Activated naive CD4-positive, alpha-beta T cell treated with anti-CD3 and anti-CD28 coated beads for 36 hours (primary cell): ENCODE measurements around the gene E2F7. TPM values are rescaled to one million over a fixed set of nuclear protein-coding genes. Genes with fewer than 3 reads are reported as not detected.
"Not testable (repeated sequence)": the region's sequence is repeated elsewhere in the genome, so short reads cannot be mapped to it uniquely, and the experiment has no call there.

Experiments used
- CTCF ChIA-PET: fragments of 350-600 bp; sonication (Branson Sonifier 250); formaldehyde crosslinking; loops from one replicate; lab custom pipeline; 2021; ENCODE audit warnings: antibody characterized with exemption; lab: Charles Lee
- DNase-seq: peaks from one replicate; pipeline ENCODE4 v3.0.0-alpha.2; 2020
- H3K27ac Mint-ChIP-seq: one replicate; pipeline ENCODE4 v1.8.0; 2021; ENCODE audit warnings: mild to moderate bottlenecking, mixed read lengths
- H3K27me3 Mint-ChIP-seq: one replicate; pipeline ENCODE4 v1.8.0; 2021; ENCODE audit warnings: low read depth, mixed read lengths
- H3K36me3 Mint-ChIP-seq: one replicate; pipeline ENCODE4 v1.8.0; 2021; ENCODE audit warnings: low read depth, mixed read lengths
- H3K4me1 Mint-ChIP-seq: one replicate; pipeline ENCODE4 v1.8.0; 2021; ENCODE audit warnings: low read depth, mixed read lengths
- H3K4me3 Mint-ChIP-seq: one replicate; pipeline ENCODE4 v1.8.0; 2021; ENCODE audit warnings: mild to moderate bottlenecking, moderate library complexity, mixed read lengths
- H3K9me3 Mint-ChIP-seq: one replicate; pipeline ENCODE4 v1.8.0; 2021; ENCODE audit warnings: mixed read lengths
- intact Hi-C: fragments of 100-400 bp; cut with micrococcal nuclease; formaldehyde crosslinking; loops from one replicate; pipeline ENCODE4 v1.15.1; 2023
- total RNA-seq, 2 experiments: library from RNA; stranded (reverse); gene quantifications; one replicate each; pipeline ENCODE4 v1.2.3, GENCODE V29; 2021

E2F7 gene
- total RNA-seq, 2 experiments from 2014 or later = 9.6 to 9.9 TPM

DNA sequence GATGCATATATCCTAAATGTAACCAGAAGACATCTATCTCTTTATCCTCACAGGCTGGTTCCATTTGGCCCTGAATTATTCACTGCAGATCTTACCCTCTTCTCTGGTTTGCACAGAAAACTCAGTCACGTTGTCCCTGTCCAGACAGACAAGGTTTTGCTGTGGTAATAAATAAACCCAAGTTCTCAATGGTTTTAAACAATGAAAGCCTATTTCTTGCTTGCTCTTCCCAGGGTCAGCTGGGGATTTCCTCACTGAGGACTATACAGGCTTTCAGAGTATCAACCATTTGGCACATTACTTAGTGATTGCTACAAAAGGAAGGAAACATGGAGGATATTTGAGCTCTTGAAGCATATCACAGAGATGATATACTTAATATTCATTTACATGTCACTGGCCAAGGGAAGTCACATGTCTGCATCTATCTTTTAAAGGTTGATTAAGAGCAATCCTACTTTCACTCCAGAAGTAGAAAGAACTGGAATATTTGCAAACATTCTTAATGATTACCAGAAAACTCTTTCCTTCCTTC lies 24.4 kb upstream of the E2F7 start:
- intact Hi-C loops = no loop called here
- Mint-ChIP-seq H3K27me3 (peaks cover 3% of the 10 kb centered on the region), H3K4me3 (no peak overlapping the region), H3K9me3 (no peaks in the 10 kb centered on the region), H3K27ac (no peak overlapping the region), H3K4me1 (no peaks in the 10 kb centered on the region), H3K36me3 (no peaks in the 10 kb centered on the region)
- no peak for DNase-seq
- CTCF ChIA-PET = no interaction called here

- intact Hi-C loops = no loop called here
- Mint-ChIP-seq H3K36me3 (no peaks in the 10 kb centered on the region), H3K27ac (no peak overlapping the region), H3K27me3 (peaks cover 3% of the 10 kb centered on the region), H3K4me3 (no peak overlapping the region), H3K4me1 (no peaks in the 10 kb centered on the region), H3K9me3 (no peaks in the 10 kb centered on the region)
- CTCF ChIA-PET = no interaction called here
- DNase-seq = no peak
Observed at GRCh38 chr12:77087427-77087826, 22.1 kb upstream of the E2F7 start.

- CTCF ChIA-PET = no interaction called here
Observed at GRCh38 chr12:77082021-77082420, 16.7 kb upstream of the E2F7 start.

DNA sequence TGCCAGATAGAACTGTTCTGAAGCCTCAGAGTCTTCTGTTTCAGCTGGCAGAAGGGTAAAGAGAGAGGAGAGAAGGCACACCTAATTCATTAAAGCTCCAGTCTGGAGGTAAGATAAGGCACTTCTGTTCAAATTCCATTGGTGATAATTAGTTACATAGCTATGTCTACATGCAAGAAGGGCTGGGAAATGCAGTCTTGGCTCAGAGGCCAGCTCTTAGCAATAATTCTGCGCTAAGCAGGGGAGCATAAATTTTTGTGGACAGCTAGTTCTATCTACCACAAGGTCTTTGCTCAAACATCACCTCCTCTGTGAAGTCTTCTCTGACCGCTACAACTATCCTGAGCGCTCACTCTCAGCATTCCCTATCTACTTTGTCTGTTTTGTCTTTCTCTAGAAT lies 14.3 kb upstream of the E2F7 start:
- Mint-ChIP-seq H3K27ac (no peak overlapping the region), H3K4me3 (no peak overlapping the region), H3K36me3 (no peaks in the 10 kb centered on the region), H3K27me3 (peaks cover 16% of the 10 kb centered on the region), H3K9me3 (no peaks in the 10 kb centered on the region), H3K4me1 (no peaks in the 10 kb centered on the region)
- CTCF ChIA-PET = no interaction called here
- DNase-seq = no peak
- intact Hi-C loops = no loop called here

More at GRCh38 chr12:77082021-77082420, 16.7 kb upstream of the E2F7 start:
- Mint-ChIP-seq H3K4me1 (no peaks in the 10 kb centered on the region), H3K36me3 (no peaks in the 10 kb centered on the region), H3K4me3 (no peak overlapping the region), H3K27ac (no peak overlapping the region), H3K9me3 (no peaks in the 10 kb centered on the region), H3K27me3 (peaks cover 7% of the 10 kb centered on the region)
- intact Hi-C loops = no loop called here
- DNase-seq = no peak

DNA sequence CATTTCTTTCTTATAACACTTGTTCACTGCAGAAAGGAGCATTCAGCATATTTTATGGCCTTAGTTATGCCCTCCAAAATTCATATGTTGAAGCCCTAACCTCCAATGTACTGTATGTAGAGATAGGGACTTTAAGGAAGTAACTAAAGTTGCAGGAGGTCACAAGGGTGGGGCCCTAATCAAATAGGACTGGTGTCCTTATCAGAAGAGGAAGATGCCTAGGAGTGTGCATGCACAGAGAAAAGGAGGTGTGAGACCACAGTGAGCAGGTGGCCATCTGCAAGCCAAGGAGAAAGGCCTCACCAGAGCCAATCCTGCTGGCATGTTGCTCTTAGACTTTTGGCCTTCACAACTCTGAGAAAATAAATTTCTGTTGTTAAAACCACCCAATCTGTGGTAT lies 12.9 kb upstream of the E2F7 start:
- DNase-seq = no peak
- intact Hi-C loops = no loop called here
- Mint-ChIP-seq H3K4me3 (no peak overlapping the region), H3K27me3 (peaks cover 16% of the 10 kb centered on the region), H3K9me3 (no peaks in the 10 kb centered on the region), H3K4me1 (no peaks in the 10 kb centered on the region), H3K36me3 (no peaks in the 10 kb centered on the region), H3K27ac (no peak overlapping the region)
- CTCF ChIA-PET = no interaction called here

GRCh38 chr12:77076886-77077285 lies 11.5 kb upstream of the E2F7 start:
- Mint-ChIP-seq H3K4me1 (no peaks in the 10 kb centered on the region), H3K27ac (no peak overlapping the region), H3K9me3 (no peaks in the 10 kb centered on the region), H3K36me3 (no peaks in the 10 kb centered on the region), H3K4me3 (no peak overlapping the region), H3K27me3 (peaks cover 24% of the 10 kb centered on the region)
- DNase-seq = no peak
- CTCF ChIA-PET = interaction anchor here (0.6 kb wide), 1 partner anchor 59 kb away, joined by 6 read pairs; no protein-coding TSS in a partner anchor
- intact Hi-C loops = no loop called here

DNA sequence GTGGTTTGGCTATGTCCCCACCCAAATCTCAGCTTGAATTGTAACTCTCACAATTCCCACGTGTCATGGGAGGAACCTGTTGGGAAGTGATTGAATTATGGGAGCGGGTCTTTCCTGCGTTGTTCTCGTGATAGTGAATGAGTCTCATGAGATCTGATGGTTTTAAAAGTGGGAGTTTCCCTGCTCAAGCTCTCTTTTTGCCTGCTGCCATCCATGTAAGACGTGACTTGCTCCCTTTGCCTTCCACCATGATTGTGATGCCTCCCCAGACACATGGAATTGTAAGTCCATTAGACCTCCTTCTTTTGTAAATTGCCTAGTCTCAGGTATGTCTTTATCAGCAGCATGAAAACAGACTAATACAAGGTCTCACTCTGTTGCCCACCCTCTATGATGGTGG lies 8.5 kb upstream of the E2F7 start:
- H3K27ac Mint-ChIP-seq, DNase-seq, H3K9me3 Mint-ChIP-seq, intact Hi-C loops, H3K36me3 Mint-ChIP-seq, H3K4me3 Mint-ChIP-seq, CTCF ChIA-PET, H3K4me1 Mint-ChIP-seq: not testable (repeated sequence)
- H3K27me3 Mint-ChIP-seq = peaks cover 24% of the 10 kb centered on the region

DNA sequence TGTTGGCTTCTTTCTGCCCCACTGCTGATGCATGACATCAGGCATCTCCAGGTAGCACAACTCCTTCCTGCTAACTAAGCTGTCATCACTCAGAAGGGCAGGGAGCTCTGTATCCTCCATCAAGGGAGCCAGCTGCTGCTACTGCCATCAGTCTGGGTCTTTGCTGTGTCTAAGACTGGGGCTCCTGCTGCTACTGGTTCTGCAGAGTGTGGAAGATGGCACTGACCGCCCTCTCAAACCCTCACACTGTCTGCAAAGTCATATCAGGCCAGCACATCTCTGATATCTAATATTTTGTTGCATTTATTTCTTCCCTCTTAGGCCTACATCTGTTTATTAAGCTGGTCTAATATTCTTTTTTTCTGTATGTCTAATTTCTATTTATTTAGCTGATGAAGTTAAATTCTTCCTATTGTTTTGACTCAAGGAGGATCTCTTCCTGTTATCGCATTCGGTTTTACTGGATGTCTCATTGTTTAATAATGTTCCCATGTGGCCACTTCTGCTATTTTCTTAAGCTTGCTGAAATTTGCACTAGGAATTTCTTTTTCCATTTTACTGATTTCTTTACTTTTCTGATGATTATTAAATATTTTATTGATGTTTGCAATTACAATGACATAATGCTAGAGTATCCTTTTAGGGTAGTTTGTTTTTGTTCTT lies 7.6 kb upstream of the E2F7 start:
- H3K27ac Mint-ChIP-seq = no peak overlapping the region
- no peak for DNase-seq
- H3K36me3 Mint-ChIP-seq = no peaks in the 10 kb centered on the region
- no peak overlapping the region for H3K4me3 Mint-ChIP-seq
- no peaks in the 10 kb centered on the region for H3K9me3 Mint-ChIP-seq
- H3K4me1 Mint-ChIP-seq = peaks cover 3% of the 10 kb centered on the region
- CTCF ChIA-PET = no interaction called here
- H3K27me3 Mint-ChIP-seq = peaks cover 28% of the 10 kb centered on the region
- intact Hi-C loops = no loop called here

DNA sequence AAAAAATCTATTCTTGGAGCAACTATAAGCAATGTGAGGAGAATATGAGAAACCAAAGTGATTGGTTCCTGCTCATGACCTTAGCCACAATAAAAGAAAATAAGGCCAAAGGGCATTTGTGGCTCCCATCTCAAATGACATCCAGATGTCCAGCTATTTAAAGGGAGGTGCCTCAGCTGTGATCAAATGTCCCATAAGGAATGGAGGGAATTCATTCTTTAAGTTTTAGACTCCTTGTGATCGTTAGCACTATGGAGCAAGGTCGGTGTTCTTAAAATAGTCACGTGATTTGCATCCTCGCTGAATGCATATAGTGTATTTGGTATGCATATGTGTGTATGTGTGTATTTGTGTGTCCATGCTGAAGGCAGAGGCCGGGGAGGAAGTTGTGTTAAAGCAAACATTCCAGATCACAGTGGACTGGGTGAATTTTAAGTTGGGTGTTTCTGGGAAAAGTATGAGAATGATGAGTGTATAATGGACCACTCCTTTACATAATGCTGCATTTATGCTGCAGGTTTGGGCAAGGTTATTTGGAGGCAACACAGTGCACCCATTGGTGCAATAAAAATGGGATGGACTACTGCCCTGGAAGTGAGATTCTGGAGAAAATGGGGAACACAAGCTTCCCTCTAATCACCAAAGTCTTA lies 5.6 kb upstream of the E2F7 start:
- H3K27ac Mint-ChIP-seq = no peak overlapping the region
- H3K9me3 Mint-ChIP-seq = no peaks in the 10 kb centered on the region
- CTCF ChIA-PET = no interaction called here
- no peaks in the 10 kb centered on the region for H3K36me3 Mint-ChIP-seq
- H3K4me3 Mint-ChIP-seq = no peak overlapping the region
- peaks cover 6% of the 10 kb centered on the region for H3K4me1 Mint-ChIP-seq
- no peak for DNase-seq
- intact Hi-C loops = no loop called here
- peaks cover 23% of the 10 kb centered on the region for H3K27me3 Mint-ChIP-seq

DNA sequence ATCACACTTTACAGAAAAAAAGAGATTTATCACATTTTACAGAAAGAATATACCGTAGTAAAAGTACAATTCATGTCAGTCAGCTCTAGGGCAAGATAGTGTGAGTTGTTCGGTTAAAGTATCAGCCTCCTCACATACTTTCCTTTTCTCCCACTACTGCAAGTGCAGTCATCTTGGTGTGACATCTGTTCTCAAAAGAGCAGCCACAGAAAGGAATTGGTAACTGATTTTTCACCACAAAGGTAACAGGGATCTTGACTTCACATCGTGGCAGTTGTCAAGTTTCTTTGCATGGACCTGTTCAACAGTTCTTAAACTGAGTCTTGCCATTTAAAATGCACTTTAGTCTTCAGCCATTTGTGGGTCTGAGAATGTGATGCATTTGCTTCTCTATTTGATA lies 5.0 kb upstream of the E2F7 start:
- H3K36me3 Mint-ChIP-seq = no peaks in the 10 kb centered on the region
- intact Hi-C loops = no loop called here
- peaks cover 6% of the 10 kb centered on the region for H3K4me1 Mint-ChIP-seq
- no peak for DNase-seq
- no peak overlapping the region for H3K4me3 Mint-ChIP-seq
- no peaks in the 10 kb centered on the region for H3K9me3 Mint-ChIP-seq
- peaks cover 23% of the 10 kb centered on the region for H3K27me3 Mint-ChIP-seq
- CTCF ChIA-PET = no interaction called here
- no peak overlapping the region for H3K27ac Mint-ChIP-seq

- H3K4me3 Mint-ChIP-seq = peak overlapping the region; percentile 79
- peak; percentile 43 for DNase-seq
- H3K36me3 Mint-ChIP-seq = peaks cover 9% of the 10 kb centered on the region
- H3K27me3 Mint-ChIP-seq = peaks cover 49% of the 10 kb centered on the region
- H3K27ac Mint-ChIP-seq = no peak overlapping the region
- H3K9me3 Mint-ChIP-seq = no peaks in the 10 kb centered on the region
- peaks cover 8% of the 10 kb centered on the region for H3K4me1 Mint-ChIP-seq
- intact Hi-C loops = loop anchor here (1.0 to 10.0 kb wide), 8 partner anchors 16 to 1580 kb away; partner anchors contain the start of genes CSRP2, GLIPR1, KRR1 and ZDHHC17
- CTCF ChIA-PET = no interaction called here
Observed at GRCh38 chr12:77064896-77065360, 441 bp downstream of the E2F7 start.

DNA sequence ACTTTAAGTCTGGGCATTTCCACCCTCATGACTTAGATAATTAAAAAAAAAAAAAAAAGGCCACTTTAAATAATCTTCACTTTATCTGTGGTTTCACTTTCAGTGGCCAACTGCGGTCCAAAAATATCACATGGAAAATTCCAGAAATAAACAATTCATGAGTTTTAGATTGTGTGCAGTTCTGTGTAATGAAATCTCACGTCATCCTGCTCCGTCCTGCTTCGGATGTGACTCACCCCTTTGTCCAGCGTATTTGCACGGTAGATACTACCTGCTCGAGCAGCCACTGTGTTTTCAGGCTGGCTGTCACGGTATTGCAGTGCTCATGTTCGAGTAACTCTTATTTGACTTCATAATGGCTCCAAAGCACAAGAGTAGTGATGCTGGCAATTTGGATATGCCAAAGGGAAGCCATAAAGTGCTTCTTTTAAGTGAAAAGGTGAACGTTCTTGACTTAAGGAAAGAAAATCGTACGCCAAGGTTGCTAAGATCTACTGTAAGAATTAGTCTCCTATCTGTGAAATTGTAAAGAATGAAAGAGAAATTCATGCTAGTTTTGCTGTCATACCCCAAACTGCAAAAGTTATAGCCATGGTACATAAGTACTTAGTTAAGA lies 2.4 kb downstream of the E2F7 start:
- H3K27me3 Mint-ChIP-seq = peaks cover 42% of the 10 kb centered on the region
- CTCF ChIA-PET = no interaction called here
- H3K27ac Mint-ChIP-seq = no peak overlapping the region
- peaks cover 10% of the 10 kb centered on the region for H3K36me3 Mint-ChIP-seq
- no peak for DNase-seq
- peaks cover 8% of the 10 kb centered on the region for H3K4me1 Mint-ChIP-seq
- H3K9me3 Mint-ChIP-seq = no peaks in the 10 kb centered on the region
- intact Hi-C loops = loop anchor here (10.0 kb wide), 2 partner anchors 1548 to 1578 kb away; partner anchors contain the start of genes GLIPR1 and KRR1
- H3K4me3 Mint-ChIP-seq = no peak overlapping the region
